Measurements from ENCODE around the gene FARP1. TPM values are rescaled to one million over a fixed set of nuclear protein-coding genes. Genes with fewer than 3 reads are reported as not detected.

FARP1 gene
- total RNA-seq, 1 experiment from 2014 or later = 96.6 TPM

DNA sequence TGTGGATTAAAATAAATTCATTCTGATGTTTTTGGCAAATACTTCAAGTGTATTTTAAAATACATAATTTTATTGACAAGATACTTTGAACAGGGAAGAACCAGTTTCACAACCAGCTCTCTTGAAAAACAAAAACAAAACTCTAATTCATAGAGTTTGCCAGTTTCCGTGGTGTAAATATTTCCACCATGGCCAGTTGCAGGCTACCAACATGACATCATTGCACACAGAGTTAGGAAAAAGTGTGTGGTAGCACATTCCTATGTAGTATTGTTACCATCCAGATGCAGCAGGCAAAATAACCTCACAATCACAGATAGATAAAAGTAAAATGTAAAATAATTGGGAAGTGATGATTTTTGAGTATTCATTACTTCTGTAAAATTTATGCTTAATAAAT is 41.9 kb downstream of the FARP1 start:
- 0 out of 2 replicates have a peak, but pooled peaks cover 3% of the 10 kb centered on the region for H3K9me3 Mint-ChIP-seq
- TF ChIP-seq MAX (CRISPR knock-in tag; IDR thresholded peaks at IDR 0.05) (no peak), FOXP1 (CRISPR knock-in tag; IDR thresholded peaks at IDR 0.05; ENCODE audit: borderline replicate concordance) (no peak), TEAD4 (CRISPR knock-in tag; IDR thresholded peaks at IDR 0.05) (no peak), ZNF121 (CRISPR knock-in tag; IDR thresholded peaks at IDR 0.05) (no peak), ATF6 (CRISPR knock-in tag; IDR thresholded peaks at IDR 0.05) (no peak), SP1 (CRISPR knock-in tag; conservative IDR thresholded peaks at IDR 0.05) (no peak), E2F5 (CRISPR knock-in tag; IDR thresholded peaks at IDR 0.05) (no peak), OVOL2 (CRISPR knock-in tag; IDR thresholded peaks at IDR 0.05; ENCODE audit: borderline replicate concordance) (no peak), RELA (CRISPR knock-in tag; IDR thresholded peaks at IDR 0.05; ENCODE audit: borderline replicate concordance) (no peak), EMX1 (CRISPR knock-in tag; IDR thresholded peaks at IDR 0.05) (no peak)
- TF ChIP-seq, protein P1, sequence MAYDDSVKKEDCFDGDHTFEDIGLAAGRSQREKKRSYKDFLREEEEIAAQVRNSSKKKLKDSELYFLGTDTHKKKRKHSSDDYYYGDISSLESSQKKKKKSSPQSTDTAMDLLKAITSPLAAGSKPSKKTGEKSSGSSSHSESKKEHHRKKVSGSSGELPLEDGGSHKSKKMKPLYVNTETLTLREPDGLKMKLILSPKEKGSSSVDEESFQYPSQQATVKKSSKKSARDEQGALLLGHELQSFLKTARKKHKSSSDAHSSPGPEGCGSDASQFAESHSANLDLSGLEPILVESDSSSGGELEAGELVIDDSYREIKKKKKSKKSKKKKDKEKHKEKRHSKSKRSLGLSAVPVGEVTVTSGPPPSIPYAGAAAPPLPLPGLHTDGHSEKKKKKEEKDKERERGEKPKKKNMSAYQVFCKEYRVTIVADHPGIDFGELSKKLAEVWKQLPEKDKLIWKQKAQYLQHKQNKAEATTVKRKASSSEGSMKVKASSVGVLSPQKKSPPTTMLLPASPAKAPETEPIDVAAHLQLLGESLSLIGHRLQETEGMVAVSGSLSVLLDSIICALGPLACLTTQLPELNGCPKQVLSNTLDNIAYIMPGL (CRISPR knock-in tag; IDR thresholded peaks at IDR 0.05) = no peak
- TF ChIP-seq, protein P2, sequence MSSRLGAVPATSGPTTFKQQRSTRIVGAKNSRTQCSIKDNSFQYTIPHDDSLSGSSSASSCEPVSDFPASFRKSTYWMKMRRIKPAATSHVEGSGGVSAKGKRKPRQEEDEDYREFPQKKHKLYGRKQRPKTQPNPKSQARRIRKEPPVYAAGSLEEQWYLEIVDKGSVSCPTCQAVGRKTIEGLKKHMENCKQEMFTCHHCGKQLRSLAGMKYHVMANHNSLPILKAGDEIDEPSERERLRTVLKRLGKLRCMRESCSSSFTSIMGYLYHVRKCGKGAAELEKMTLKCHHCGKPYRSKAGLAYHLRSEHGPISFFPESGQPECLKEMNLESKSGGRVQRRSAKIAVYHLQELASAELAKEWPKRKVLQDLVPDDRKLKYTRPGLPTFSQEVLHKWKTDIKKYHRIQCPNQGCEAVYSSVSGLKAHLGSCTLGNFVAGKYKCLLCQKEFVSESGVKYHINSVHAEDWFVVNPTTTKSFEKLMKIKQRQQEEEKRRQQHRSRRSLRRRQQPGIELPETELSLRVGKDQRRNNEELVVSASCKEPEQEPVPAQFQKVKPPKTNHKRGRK (CRISPR knock-in tag; IDR thresholded peaks at IDR 0.05; ENCODE audit: borderline replicate concordance) = no peak
- TF ChIP-seq, protein P3, sequence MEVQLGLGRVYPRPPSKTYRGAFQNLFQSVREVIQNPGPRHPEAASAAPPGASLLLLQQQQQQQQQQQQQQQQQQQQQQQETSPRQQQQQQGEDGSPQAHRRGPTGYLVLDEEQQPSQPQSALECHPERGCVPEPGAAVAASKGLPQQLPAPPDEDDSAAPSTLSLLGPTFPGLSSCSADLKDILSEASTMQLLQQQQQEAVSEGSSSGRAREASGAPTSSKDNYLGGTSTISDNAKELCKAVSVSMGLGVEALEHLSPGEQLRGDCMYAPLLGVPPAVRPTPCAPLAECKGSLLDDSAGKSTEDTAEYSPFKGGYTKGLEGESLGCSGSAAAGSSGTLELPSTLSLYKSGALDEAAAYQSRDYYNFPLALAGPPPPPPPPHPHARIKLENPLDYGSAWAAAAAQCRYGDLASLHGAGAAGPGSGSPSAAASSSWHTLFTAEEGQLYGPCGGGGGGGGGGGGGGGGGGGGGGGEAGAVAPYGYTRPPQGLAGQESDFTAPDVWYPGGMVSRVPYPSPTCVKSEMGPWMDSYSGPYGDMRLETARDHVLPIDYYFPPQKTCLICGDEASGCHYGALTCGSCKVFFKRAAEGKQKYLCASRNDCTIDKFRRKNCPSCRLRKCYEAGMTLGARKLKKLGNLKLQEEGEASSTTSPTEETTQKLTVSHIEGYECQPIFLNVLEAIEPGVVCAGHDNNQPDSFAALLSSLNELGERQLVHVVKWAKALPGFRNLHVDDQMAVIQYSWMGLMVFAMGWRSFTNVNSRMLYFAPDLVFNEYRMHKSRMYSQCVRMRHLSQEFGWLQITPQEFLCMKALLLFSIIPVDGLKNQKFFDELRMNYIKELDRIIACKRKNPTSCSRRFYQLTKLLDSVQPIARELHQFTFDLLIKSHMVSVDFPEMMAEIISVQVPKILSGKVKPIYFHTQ (CRISPR knock-in tag; IDR thresholded peaks at IDR 0.05) = no peak
- POLR2A ChIA-PET = no interaction called here
- H3K4me1 Mint-ChIP-seq = peaks cover 48% of the 10 kb centered on the region
- no peak for ATAC-seq
- H3K27me3 Mint-ChIP-seq (ENCODE audit: low read depth) = no peaks in the 10 kb centered on the region
- H3K27ac Mint-ChIP-seq = no peak overlapping the region
- DNase-seq (ENCODE audit: low spot score) = no peak
- no peak overlapping the region for H3K4me3 Mint-ChIP-seq
- H3K36me3 Mint-ChIP-seq = no peaks in the 10 kb centered on the region
- CTCF ChIA-PET = no interaction called here

DNA sequence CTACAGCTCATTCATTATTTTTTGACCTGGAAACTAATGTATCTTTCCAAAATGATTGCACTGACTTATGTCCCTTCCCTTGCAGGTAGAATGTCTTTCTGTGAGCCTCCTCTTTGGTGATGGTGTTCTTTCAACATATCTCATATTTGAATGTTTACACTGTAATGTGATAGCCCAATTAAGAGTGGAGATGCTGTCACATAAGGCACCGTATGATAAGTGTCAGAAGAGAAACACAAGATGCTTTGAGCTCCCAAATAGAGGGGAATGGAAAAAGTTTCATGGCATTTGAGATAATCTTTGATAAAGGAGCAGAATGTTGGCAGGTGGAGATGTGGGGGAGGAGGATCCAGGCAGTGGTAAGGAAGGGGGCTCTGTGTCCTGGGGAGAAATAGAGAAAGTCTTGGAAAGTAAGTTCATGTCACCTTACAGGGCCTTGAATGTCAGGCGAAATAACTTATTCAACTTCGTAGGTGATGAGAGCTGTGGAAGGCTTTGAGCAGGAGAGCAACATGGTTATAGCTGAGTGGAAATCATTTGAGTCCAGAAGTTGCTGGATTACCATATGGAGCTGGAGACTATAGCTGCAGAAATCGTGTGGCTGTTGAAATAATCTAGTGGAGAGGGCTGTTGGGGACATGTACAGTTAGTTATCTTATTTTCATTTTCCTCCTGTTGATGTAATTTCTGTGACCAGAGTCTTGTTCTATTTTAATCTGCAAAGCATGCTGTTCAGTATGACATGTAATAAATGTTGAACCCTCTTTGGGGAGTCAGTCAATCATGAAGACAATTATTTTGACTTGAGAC is 44.5 kb downstream of the FARP1 start:
- Mint-ChIP-seq H3K9me3 (0 out of 2 replicates have a peak, but pooled peaks cover 3% of the 10 kb centered on the region), H3K4me3 (no peak overlapping the region), H3K36me3 (no peaks in the 10 kb centered on the region), H3K27ac (peak overlapping the region; percentile 35; the same call in 1 of the 2 replicates), H3K27me3 (ENCODE audit: low read depth) (no peaks in the 10 kb centered on the region), H3K4me1 (peaks cover 44% of the 10 kb centered on the region)
- ATAC-seq = no peak
- ChIA-PET POLR2A (interaction anchor here (1.0 kb wide), 1 partner anchor 13 kb away, joined by 4 read pairs; no protein-coding TSS in a partner anchor), CTCF (no interaction called here)
- DNase-seq (ENCODE audit: low spot score) = no peak
- TF ChIP-seq SOX15 (CRISPR knock-in tag; IDR thresholded peaks at IDR 0.05) (no peak), TEAD1 (CRISPR knock-in tag; IDR thresholded peaks at IDR 0.05) (no peak), JUN (CRISPR knock-in tag; IDR thresholded peaks at IDR 0.05) (no peak), OVOL2 (CRISPR knock-in tag; IDR thresholded peaks at IDR 0.05; ENCODE audit: borderline replicate concordance) (no peak)
- TF ChIP-seq, protein P1 (CRISPR knock-in tag; IDR thresholded peaks at IDR 0.05) = no peak

Measured in WTC11 (cell line).